Ureter (tissue), 1 donor: ENCODE results near the gene DDIT4. TPM values are rescaled to one million over a fixed set of nuclear protein-coding genes. Genes with fewer than 3 reads are reported as not detected.
"Not testable (repeated sequence)": the region's sequence is repeated elsewhere in the genome, so short reads cannot be mapped to it uniquely, and the experiment has no call there.

Experiments
- DNase-seq: peaks from one replicate; pipeline ENCODE4 v3.0.0-alpha.2; 2020; ENCODE audit warnings: low spot score
- total RNA-seq: library from RNA; stranded (reverse); gene quantifications from one replicate; pipeline ENCODE4 v1.2.4, GENCODE V29; 2023
- donor health status: DM: yes; HTN: yes; CAD: no.

DDIT4 gene
- total RNA-seq, 1 donor from 2014 or later, result 525 TPM

DNA sequence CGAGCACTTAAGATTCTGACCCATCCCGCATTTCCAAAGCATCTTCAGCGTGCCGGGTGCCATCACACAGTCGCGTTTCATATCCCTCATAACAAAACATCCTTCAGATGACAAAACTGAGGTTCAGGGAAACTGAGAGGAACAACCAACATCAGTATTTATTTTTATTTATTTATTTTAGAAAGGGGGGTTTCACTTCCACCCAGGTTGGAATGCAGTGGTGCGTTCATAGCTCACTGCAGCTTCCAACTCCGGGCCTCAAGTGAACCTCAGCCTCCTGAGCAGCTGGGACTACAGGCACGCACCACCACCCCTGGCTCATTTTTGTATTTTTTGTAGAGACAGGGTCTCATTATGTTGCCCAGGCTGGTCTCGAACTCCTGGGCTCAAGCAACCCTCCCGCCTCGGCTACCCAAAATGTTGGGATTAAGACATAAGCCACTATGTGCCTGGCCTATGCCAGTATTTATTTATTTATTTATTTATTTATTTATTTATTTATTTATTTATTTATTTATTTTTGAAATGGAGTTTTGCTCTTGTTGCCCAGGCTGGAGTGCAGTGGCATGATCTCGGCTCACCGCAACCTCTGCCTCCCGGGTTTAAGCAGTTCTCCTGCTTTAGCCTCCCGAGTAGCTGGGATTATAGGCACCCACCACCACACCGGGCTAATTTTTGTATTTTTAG, 24.4 kb upstream of the DDIT4 start:
- not testable (repeated sequence) for DNase-seq

DNA sequence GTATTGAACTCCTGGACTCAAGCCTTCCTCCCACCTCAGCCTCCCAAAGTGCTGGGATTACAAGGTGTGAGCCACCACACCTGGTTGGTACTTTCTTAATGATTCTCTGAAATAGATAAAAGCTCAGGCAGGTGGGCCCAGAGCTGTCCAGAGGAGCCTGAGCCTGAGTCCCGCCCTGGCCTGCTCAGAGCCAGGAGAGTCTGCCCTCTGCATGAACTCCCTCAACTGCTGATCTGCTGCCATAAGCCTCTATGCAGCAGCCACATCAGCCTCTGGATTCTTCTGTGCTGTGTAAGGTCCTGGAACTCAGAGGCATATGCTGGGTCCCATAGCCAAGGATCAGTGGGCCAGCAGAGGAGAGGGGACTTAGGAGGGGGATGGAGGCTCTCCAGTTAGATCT, 23.1 kb upstream of the DDIT4 start:
- no peak for DNase-seq

DNA sequence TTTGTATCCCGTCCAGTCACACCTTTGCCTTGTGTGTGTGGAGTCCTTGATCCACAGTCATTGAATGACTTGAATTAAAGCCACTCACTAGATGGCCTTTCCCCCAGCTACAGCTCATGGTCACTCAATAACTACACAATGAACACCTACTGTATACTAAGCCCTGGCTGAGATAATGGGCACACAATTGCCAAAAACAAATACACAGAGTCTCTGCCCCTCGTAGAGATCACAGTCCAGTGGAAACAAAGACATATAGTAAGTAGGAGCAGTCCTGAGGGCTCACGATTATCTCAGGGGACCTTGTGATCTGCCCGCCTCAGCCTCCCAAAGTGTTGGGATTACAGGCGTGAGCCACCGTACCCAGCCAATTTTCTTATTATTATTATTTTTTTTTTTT, 22.1 kb upstream of the DDIT4 start:
- DNase-seq, result no peak

DNA sequence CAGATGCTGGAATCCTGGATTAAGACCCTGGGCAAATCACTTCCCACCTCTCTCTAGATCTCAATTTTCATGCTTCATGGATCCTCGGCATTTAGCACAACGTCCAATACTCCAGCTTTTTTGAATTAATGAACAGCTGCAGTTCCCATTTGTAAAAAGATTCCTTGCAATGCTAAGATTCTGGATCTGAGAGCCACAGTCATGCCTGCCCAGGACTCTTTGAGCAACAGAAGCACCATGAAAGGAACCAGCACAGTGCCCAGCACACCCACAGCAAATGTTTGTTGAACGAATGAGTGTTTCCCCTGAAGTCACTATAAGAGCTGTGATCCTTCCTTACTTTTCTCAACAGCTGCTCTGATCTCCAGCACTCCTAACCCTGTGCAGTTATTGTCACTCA, 20.8 kb upstream of the DDIT4 start:
- DNase-seq, result no peak

DNA sequence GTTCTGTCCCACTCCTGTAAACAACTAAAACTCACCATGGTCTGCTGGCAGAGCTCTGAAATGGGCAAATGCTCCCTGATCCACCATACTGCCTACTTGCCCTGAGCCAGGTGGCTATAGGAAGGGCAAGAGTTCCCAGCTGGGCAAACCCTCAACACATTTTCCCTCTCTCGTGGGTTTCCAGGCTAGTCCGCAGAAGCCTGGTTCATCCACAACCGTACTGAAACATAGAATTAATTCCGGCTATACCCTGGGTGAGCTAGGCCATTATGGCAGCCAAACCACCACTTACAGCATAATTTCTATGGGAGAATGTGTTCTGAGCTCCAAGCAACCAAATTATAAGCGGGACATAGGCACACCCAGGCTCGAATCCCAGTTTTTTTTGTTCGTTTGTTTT, 20.1 kb upstream of the DDIT4 start:
- DNase-seq, result no peak

DNA sequence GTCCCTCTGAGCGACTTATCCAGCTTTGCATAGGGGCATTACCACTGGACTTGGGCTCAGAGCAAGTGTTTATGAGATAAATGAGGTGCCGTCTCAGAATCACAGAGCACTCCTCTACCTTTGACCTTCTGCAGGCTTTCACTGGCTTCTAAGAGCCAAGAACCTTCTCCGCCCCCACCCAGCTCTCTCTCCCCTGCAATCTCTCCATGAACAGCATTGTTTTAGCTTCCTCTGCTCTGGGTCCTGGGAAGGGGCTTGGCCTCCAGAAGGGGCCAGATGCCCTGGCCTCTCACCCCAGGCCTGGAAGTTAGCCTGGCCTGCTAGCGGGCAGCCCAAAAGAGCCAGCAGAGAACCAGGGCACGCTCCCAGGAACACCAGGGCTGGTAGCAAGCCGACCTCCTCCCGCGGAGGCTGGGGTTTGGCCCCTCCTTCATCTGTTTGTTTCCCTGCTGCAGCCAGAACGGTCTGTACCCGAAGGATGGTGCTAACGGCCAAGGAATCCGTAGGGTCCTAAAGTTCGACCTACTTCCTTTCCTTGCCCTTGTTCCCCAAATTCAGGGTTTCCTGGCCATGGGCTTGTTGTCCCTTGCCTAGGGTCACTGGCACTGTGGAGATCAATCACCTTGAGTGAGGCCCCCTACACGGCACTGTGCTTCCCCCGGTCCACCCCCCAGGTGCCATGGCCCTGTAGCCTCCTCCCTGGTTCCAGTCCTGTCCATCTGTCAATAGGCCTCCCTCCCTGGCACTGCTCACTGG, 18.7 kb upstream of the DDIT4 start:
- peak; percentile 91 for DNase-seq

DNA sequence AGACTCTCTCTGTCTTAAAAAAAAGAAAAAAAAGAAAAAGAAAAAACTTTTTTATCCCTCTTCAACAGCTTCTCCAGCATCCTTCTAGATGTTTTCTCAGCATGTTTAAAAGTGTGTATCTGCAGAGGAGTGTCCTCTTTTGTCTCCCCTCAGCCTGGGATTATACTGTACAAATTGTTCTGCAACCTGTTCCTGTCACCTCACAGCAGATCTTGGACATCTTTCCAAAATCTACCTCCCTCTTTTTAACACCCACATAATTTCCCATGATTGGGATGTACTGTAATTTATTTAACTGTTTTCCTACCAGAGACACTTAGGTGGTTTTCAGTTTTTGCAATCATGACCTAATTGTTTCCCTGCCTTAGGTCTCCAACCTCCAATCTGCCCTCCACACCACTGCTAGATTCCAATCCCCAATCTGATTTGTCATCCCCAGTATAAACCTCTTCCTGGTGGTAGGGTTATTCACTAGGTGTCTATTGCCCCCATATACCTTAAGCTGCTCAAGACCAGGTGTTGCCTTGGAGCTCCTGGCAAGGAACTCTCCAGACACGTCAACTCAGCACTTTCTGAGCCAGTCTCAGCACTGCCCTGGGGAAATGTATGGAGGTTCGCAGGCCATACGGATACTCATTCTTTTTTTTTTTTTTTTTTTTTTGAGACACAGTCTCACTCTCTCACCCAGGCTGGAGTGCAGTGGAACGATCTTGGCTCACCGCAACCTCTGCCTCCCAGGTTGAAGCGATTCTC, 17.6 kb upstream of the DDIT4 start:
- no peak for DNase-seq

DNA sequence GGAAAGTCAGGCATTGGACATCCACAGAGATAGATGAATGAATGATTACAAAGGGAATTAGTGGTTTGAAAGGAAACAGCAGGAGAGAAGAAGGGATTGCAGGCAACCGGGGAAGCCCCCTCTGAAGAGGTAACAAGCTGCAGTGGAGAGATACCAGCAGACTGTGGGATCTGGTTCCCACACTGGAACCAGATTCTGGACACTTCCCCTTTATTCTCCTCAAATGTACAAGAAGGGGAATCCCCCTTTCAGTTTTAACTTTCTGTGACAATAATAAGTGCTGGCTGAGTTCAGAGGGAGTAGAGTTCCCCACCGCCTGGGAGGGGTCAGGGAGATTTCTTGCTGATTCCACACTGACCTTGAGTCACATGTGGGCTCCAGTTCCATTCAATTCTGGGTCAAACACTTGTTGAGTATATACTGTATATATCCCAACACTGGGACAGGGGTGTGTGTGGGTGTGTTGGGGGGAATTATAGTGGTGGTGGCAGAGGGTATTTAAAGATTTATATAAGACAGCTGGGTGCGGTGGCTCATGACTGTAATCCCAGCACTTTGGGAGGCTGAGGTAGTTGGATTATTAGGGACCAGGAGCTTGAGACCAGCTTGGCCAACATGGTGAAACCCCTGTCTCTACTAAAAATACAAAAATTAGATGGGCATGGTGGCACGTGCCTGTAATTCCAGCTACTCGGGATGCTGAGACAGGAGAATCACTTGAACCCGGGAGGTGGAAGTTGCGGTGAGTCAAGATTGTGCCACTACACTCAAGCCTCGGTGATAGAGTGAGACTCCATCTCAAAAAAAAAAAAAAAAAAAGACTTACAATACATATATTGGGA, 16.5 kb upstream of the DDIT4 start:
- DNase-seq, result no peak

DNA sequence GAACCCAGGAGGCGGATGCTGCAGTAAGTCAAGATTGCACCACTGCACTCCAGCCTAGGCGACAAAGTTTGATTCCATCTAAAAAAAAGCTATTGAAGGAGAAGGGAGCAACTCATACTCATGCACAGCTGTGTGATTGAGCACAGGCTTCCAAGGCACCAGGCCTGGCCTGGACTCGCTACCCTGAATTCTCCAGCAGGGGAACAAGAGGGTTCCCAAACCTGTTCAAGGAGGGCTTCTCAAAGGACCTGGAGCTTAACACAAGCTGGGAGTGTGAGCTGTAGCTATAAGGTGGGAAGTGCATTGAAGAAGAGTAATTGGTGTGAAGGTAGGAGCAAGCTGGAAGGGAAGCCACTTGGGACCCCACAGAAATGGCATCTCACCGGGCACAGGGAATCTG, 15.1 kb upstream of the DDIT4 start:
- DNase-seq, result no peak

DNA sequence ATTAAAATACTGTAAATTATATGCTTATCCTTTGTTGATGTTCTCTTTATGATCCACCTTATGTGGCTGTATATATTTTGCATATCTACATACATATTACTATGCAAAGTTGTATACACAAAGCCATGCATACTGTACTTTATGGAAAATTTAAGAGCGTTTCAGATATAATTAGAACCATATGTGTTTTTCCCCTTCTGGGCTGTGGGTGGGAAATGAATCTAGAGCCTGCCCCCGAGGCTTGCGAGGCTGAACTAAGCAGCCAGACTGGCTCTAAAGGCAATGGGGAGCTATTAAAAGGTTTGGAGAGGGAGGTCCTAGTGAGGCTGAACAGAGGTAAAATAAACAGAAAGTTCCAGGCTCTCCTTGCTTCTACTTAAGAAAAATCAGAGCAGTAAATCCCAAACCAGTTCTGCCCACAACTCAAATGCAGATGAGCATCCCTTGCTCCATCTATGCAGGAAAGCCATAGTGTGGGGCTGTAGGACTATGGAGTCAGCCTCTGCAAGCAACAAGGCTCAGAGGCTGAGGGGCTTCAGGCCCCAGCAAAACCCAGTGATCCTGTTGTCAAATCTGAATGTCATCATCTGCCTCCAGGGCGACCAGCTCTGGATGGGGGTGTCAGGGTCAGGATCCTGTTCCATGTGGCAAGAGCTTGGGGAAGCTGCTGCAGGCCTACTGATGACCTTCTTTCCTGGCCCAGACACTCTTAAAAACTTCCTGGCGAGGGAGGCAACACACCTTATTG, 14.1 kb upstream of the DDIT4 start:
- no peak for DNase-seq

DNA sequence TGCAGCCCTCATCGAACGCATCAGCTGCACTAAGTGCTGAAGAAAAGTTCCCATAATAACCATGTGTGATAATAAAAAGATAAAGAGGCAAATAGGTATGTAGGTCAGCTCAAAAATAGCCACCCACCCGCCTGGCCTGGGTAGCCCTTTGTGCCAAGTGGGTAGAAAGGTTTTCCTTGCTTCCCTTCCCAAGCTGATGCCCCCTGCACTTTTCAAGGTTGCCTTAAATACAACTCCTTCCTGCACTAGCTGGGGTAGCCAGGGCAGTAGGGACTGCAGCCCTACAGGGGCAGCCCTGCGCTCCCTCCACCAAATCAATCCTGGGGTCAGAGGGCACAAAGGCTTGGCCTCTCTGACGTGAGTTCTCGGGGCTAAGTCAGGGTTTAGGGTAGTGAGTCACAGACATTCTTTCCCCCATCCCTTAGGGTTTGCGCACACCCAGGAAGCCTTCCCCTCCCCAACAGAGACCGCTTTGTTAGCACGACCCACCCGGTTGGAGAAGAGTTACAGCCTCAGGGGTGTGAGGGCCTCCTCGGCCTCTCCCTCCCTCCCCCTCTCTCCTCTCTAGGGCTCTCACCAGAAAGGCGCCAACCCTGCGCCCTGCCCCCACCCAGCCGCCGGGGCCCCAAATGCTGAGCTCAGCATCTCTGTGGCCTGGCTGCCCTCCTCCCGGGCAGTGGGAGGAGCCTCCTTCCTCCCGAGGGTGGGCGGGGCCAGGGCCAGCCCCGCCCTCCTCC, 13.3 kb upstream of the DDIT4 start:
- peak; percentile 91 for DNase-seq

DNA sequence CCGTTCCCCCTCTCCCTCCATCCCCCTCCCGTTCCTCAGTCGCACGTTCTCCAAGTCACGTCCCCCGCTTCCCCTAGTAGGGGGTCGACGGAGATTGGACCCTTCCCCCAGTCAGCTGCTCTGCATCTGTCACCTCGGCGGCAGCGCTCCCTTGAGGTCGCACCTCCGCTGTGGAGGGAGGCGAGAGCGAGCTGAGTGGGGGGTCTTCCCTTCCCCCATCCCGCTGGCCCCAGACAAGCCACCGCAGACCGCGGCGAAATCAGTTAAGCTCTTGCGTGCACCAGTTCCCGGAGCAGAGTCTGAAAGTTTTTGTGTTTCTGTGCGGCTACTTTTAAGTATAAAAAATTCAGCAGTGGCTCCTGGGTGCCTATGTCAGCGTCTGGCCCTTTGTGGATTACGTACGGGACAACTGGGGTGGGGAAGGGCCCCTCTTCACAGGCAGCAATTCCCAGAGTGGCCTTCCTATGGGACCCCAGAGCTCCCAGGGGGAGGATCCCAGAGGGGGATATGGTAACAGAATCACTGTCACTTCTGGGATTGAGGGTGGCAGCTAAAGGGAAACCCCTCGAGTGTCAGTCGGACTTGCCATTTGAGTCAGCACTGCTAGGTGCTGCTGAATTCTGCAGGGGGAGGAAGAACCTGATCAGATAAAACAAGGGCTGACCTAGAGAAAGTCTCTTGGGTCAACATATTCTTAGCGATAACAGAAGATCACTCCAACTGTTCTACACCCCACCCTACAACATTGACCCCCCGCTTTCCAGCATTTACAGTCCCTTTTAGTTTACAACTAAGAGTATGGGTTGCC, 12.5 kb upstream of the DDIT4 start:
- peak; percentile 51 for DNase-seq

DNA sequence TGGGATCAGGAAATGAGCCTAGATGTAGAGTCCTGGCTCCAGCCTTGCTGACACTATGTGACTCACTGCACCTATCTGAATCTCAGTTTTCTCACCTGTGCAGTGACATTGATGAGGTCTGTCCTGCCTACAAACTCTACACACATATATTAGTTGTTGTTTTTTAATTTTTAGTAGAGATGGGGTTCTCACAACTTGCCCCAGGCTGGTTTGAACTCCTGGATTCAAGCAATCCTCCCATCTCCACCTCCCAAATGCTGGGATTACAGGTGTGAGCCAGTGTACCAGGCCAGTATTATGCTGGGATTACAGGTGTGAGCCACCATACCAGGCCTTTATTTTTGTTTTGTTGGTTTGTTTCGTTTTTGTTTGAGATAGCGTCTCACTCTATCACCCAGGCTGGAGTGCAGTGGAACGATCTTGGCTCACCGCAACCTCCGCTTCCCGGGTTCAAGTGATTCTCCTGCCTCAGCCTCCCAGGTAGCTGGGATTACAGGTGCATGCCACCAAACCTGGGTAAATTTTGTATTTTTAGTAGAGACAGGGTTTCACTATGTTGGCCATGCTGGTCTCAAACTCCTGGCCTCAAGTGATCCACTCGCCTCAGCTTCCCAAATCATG, 11.8 kb upstream of the DDIT4 start:
- DNase-seq, result no peak

DNA sequence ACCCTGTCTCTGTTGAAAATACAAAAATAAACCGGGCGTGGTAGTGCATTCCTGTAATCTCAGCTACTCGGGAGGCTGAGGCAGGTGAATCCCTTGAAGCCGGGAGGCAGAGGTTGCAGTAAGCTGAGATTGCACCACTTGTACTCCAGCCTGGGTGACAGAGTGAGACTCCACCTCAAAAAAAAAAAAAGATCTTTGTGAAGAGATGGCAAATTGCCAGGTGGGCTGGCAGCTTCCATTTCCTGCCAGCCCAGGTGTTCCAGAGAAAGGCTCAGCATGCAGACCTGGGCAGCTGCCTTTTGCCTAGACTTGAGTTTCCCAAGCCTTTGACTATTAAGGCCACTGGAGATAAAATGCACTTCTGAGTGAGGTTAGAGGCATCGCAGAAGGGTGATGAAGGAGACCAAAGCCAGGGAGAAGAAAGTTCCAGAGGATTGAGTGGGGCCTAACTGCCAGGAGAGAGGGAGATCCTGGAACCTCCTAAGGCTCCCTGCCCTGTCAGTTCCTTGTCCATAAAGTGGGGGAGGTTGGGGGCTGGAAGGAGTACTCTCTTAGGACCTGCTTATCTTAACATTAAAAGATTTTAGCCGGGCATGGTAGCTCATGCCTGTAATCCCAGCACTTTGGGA, 10.0 kb upstream of the DDIT4 start:
- DNase-seq, result peak; percentile 77

DNA sequence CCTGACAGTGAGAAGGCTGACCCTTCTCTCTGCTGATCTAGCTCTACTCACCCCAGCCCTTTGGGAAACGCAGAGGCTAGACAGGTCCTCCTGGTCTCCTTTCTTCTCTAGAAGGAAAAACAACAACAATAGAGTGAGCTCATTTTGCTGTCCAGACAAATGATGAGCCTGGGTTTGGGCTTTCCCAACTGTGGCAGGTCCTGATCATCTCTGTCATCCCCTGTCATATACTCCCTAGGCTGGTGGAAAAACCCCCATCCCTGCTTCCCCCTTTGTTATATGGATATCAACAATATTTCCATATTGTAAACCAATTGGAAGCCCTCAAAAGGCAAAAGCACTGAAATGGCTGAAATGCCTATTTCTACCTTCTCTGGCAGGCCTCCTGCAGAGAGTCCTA, 9.2 kb upstream of the DDIT4 start:
- DNase-seq, result no peak

DNA sequence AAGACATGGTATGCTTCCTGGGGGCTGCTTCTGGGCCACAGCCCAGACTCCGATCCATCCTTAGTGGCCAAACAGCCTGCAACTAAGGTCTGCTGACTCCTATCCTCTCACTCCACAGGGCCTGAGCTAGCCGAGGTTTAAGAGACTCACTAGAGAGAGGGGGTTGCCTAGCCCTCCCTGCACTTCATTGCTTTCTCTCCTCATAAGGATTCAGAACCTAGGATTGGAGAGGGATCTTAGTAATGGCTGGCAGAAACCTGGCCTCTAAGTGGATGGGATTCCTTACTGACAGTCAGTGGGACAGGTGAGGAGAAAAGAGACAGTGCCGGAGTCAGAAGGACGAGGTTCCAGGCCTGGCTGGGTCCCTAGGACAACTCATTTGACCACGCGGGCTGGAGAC, 8.2 kb upstream of the DDIT4 start:
- no peak for DNase-seq

DNA sequence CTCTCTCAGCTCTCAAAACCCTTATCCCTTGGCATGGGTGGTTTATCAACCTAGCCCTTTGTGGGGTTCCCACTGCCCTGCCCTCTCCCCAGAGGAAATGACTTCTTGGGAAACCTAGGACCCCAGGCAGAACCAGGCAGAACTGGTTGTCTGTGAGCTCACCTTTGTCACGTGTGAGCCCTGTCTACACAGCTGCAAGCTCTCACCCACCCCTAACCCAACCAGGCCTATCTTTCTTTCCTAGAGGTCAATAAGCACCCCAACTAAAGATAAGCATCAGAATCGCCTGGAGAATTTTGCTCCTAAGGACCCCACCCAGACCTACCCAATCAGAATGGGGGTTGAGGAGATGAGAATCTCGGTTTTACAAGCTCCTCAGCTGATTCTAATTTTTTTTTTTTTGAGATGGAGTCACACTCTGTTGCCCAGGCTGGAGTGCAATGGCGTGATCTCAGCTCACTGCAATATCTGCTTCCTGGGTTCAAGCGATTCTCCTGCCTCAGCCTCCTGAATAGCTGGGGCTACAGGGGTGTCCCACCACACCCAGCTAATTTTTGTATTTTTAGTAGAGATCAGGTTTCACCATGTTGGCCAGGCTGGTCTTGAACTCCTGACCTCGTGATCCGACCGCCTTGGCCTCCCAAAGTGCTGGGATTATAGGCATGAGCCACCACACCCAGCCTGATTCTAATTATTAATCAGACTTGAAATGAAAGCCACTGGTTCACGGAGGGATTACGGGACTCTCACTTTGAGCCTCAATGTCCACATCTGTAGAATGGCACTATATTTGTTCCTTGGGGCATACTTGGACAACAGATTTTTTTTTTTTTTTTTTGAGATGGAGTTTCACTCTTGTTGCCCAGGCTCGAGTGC, 7.5 kb upstream of the DDIT4 start:
- no peak for DNase-seq

DNA sequence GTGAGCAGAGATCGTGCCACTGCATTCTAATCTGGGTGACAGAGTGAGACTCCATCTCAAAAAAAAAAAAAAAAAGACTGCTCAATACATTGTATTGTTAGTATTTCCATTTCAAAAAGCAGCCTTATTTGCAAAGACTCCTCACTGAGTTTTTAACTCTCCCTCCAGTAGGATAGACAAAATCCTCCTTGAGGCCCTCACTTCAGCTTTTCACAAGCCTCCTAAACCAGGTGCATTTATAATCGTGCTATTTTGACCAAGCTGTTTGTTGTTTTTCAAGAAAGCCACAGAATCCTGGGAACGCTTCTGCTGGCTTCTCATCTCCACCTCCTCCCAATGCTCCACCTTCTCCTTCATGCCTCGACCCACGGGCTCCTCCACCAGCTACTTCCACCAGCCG, 6.3 kb upstream of the DDIT4 start:
- no peak for DNase-seq
